Lower lobe of right lung (tissue), 2 donors: ENCODE measurements around the gene SRSF3. TPM values are rescaled to one million over a fixed set of nuclear protein-coding genes. Genes with fewer than 3 reads are reported as not detected.
A peak's percentile ranks its signal among the peaks of the same experiment; 100 is the strongest.
"Not testable (repeated sequence)": the region's sequence is repeated elsewhere in the genome, so short reads cannot be mapped to it uniquely, and the experiment has no call there.

ENCODE experiments used
- ATAC-seq, 2 donors: fragments of 200-7000 bp; cut with Tn5 transposase; one replicate each; pipeline ENCODE4 v1.9.1; 2020 to 2022; ENCODE audit warnings: mild to moderate bottlenecking in 2 of 2, moderate library complexity in 2 of 2
- DNase-seq: peaks from one replicate; pipeline ENCODE4 v3.0.0-alpha.2; 2020
- H3K27ac ChIP-seq: fragments of 200-600 bp; one replicate; pipeline ENCODE4 v1.8.0; 2022
- H3K27me3 ChIP-seq: fragments of 200-600 bp; one replicate; pipeline ENCODE4 v1.8.0; 2022; ENCODE audit warnings: low read depth
- H3K36me3 ChIP-seq: fragments of 200-600 bp; one replicate; pipeline ENCODE4 v1.8.0; 2022; ENCODE audit warnings: mild to moderate bottlenecking
- H3K4me1 ChIP-seq: fragments of 200-600 bp; one replicate; pipeline ENCODE4 v1.8.0; 2022
- H3K4me3 ChIP-seq: fragments of 200-600 bp; one replicate; pipeline ENCODE4 v1.8.0; 2022; ENCODE audit warnings: mild to moderate bottlenecking
- H3K9me3 ChIP-seq: fragments of 200-600 bp; one replicate; pipeline ENCODE4 v1.8.0; 2022
- intact Hi-C: fragments of 100-400 bp; cut with DNase I; formaldehyde crosslinking; loops from one replicate; pipeline ENCODE4 v1.11.0; 2022
- total RNA-seq: library from RNA; stranded (reverse); fragmentation: NEBNext Ultra II Directional; extraction: Animal tissue kit (Norgen Biotek cat#: 25700); gene quantifications from one replicate; pipeline ENCODE4 v1.2.1, GENCODE V29; 2021
- TF ChIP-seq, protein P1 (sequence below): fragments of 200-600 bp; IDR thresholded peaks from one replicate; pipeline ENCODE4 v1.8.0; 2022; ENCODE audit warnings: antibody characterized with exemption, mild to moderate bottlenecking
- donor health status: DM: no; HTN: yes; CAD: no; lungs with severe emphysema.

The SRSF3 gene
- total RNA-seq, 1 donor from 2014 or later: 180 TPM

- Histone ChIP-seq H3K9me3 (no peaks in the 10 kb centered on the region), H3K36me3 (no peaks in the 10 kb centered on the region), H3K4me3 (no peak overlapping the region), H3K27ac (peak overlapping the region; percentile 18), H3K4me1 (peaks cover 28% of the 10 kb centered on the region), H3K27me3 (no peaks in the 10 kb centered on the region)
- TF ChIP-seq, protein P1, sequence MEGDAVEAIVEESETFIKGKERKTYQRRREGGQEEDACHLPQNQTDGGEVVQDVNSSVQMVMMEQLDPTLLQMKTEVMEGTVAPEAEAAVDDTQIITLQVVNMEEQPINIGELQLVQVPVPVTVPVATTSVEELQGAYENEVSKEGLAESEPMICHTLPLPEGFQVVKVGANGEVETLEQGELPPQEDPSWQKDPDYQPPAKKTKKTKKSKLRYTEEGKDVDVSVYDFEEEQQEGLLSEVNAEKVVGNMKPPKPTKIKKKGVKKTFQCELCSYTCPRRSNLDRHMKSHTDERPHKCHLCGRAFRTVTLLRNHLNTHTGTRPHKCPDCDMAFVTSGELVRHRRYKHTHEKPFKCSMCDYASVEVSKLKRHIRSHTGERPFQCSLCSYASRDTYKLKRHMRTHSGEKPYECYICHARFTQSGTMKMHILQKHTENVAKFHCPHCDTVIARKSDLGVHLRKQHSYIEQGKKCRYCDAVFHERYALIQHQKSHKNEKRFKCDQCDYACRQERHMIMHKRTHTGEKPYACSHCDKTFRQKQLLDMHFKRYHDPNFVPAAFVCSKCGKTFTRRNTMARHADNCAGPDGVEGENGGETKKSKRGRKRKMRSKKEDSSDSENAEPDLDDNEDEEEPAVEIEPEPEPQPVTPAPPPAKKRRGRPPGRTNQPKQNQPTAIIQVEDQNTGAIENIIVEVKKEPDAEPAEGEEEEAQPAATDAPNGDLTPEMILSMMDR: no peak
- no peak for DNase-seq
- ATAC-seq: peak; percentile 80 to 84
- intact Hi-C loops: no loop called here
Observed at GRCh38 chr6:36577301-36577700, 16.9 kb upstream of the SRSF3 start.

GRCh38 chr6:36578030-36578429 lies 16.1 kb upstream of the SRSF3 start:
- intact Hi-C loops: no loop called here

DNA sequence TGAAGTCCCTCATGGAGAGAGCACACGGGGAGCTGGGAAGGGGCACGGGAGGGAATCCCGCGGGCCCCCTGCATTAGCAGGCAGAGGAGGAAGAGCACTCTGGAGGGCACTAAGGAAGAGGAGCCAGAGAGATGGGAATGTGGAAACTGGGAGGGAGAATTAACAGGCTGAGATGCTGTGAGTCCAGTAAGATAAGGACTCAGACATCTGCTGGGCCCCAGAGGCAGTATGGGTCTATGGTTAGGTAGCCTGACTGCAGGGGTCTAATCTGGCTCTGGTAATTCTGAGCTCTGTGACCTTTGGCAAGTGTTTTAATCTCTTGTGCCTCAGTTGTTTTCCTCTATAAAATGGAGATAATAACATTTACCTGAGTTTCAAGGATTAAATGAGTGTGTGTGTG lies 15.7 kb upstream of the SRSF3 start:
- Histone ChIP-seq H3K4me1 (peaks cover 28% of the 10 kb centered on the region), H3K9me3 (no peaks in the 10 kb centered on the region), H3K27ac (no peak overlapping the region), H3K27me3 (no peaks in the 10 kb centered on the region), H3K36me3 (no peaks in the 10 kb centered on the region), H3K4me3 (no peak overlapping the region)
- ATAC-seq (no peak), DNase-seq (no peak)
- TF ChIP-seq, protein P1: no peak
- intact Hi-C loops: no loop called here

More at GRCh38 chr6:36578030-36578429, 16.1 kb upstream of the SRSF3 start:
- Histone ChIP-seq H3K27ac (peak overlapping the region; percentile 18), H3K4me1 (peaks cover 28% of the 10 kb centered on the region), H3K4me3 (no peak overlapping the region), H3K9me3 (no peaks in the 10 kb centered on the region), H3K27me3 (no peaks in the 10 kb centered on the region), H3K36me3 (no peaks in the 10 kb centered on the region)
- TF ChIP-seq, protein P1: no peak
- DNase-seq (no peak), ATAC-seq (no peak)

DNA sequence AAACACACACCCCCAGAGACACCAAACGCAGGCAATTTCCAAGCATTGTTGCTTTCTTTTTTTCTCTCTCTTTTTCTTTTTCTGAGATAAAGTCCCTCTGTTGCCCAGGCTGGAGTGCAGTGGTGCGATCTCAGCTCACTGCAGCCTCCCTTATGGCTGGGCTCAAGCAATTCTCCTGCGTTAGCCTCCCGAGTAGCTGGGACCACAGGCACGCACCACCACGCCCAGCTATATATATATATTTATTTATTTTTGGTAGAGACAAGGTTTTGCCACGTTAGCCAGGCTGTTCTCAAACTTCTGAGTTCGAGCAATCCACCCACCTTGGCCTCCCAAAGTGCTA lies 14.0 kb upstream of the SRSF3 start:
- ATAC-seq (no peak), DNase-seq (no peak)
- intact Hi-C loops: no loop called here
- Histone ChIP-seq H3K27me3 (no peaks in the 10 kb centered on the region), H3K9me3 (no peaks in the 10 kb centered on the region), H3K4me1 (peaks cover 28% of the 10 kb centered on the region), H3K27ac (peak overlapping the region; percentile 18), H3K4me3 (no peak overlapping the region), H3K36me3 (no peaks in the 10 kb centered on the region)
- TF ChIP-seq, protein P1: no peak

DNA sequence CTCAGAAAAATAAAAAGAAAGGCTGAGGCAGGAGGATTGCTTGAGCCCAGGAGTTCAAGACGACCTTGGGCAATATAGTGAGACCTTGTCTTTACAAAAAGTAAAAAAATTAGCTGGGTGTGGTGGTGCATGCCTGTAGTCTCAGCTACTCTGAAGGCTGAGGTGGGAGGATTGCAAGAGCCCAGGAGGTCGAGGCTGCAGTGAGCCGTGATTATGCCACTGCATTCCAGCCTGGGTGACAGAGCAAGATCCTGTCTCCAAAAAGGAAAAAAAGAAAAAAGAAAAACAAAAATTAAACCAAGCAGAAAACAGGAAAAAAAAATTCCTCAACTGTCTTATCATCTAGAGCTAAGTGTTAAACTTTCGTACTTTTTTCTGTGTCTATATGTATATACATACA lies 12.4 kb upstream of the SRSF3 start:
- intact Hi-C loops: no loop called here
- TF ChIP-seq, protein P1: no peak

GRCh38 chr6:36586606-36587005 lies 7.6 kb upstream of the SRSF3 start:
- H3K4me3 ChIP-seq: no peak overlapping the region
- ATAC-seq (no peak), DNase-seq (no peak)
- intact Hi-C loops: no loop called here
- TF ChIP-seq, protein P1: no peak
- H3K36me3 ChIP-seq: no peaks in the 10 kb centered on the region
- H3K9me3 ChIP-seq: no peaks in the 10 kb centered on the region
- H3K27me3 ChIP-seq: no peaks in the 10 kb centered on the region
- no peaks in the 10 kb centered on the region for H3K4me1 ChIP-seq
- H3K27ac ChIP-seq: no peak overlapping the region

More for the DNA sequence above, 12.4 kb upstream of the SRSF3 start:
- Histone ChIP-seq H3K36me3 (no peaks in the 10 kb centered on the region), H3K4me1 (peaks cover 27% of the 10 kb centered on the region), H3K9me3 (no peaks in the 10 kb centered on the region), H3K4me3 (no peak overlapping the region), H3K27ac (no peak overlapping the region), H3K27me3 (no peaks in the 10 kb centered on the region)
- DNase-seq: no peak
- no peak for ATAC-seq

DNA sequence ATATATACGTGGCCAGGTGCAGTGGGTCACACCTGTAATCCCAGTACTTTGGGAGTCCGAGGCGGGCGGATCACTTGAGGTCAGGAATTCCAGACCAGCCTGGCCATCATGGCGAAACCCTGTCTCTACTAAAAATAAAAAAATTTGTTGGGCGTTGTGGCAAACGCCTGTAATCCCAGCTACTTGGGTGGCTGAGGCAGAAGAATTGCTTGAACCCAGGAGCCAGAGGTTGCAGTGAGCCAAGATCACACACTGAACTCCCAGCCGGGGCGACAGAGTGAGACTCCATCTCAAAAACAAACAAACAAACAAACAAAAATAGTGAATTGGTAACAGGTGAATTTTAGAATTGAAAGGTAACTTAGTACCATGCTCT lies 5.1 kb upstream of the SRSF3 start:
- H3K9me3 ChIP-seq, H3K4me1 ChIP-seq, H3K4me3 ChIP-seq, H3K27me3 ChIP-seq, ATAC-seq, H3K36me3 ChIP-seq, intact Hi-C loops, H3K27ac ChIP-seq, DNase-seq: not testable (repeated sequence)
